HepG2 (cell line): ENCODE measurements around the gene PPP6R2. TPM values are rescaled to one million over a fixed set of nuclear protein-coding genes. Genes with fewer than 3 reads are reported as not detected.
A peak's percentile ranks its signal among the peaks of the same experiment; 100 is the strongest.

Experiments
- ATAC-seq: fragments of 200-7000 bp; cut with Tn5 transposase; 3 replicates; pipeline ENCODE4 v1.9.1; 2020; ENCODE audit warnings: mild to moderate bottlenecking, moderate library complexity
- BruUV-seq: library from RNA; stranded (reverse); fragments of 400-500 nt; replicated peaks from 2 replicates; lab custom pipeline; 2021; lab: Mats Ljungman, UMichigan
- CTCF ChIA-PET: fragments of 300-600 bp; formaldehyde crosslinking; extraction: SDS; loops from one replicate; lab custom pipeline; 2021; ENCODE audit warnings: low total read pairs, inconsistent platforms, low intra/inter-chr PET ratio; lab: Yijun Ruan, JAX
- POLR2A ChIA-PET: fragments of 350-600 bp; sonication (Branson Sonifier 250); formaldehyde crosslinking; loops from one replicate; lab custom pipeline; 2020; ENCODE audit warnings: antibody characterized with exemption, inconsistent platforms; lab: Yijun Ruan, JAX
- DNase-seq: peaks from one replicate; pipeline ENCODE4 v3.0.0-alpha.2; 2015; ENCODE audit warnings: low spot score
- FAIRE-seq: peaks from 3 replicates; lab custom pipeline; 2011; peaks lifted over from hg19 to GRCh38; lab: Jason Lieb, UNC
- H2AFZ ChIP-seq: one replicate; pipeline ENCODE4 v1.6.1; 2011; ENCODE audit warnings: low read length, inconsistent platforms
- H3K27ac ChIP-seq: fragments of 300-600 bp; 3 replicates; pipeline ENCODE4 v1.8.0; 2011; ENCODE audit warnings: mixed run types, mild to moderate bottlenecking, mixed read lengths, low read length, inconsistent platforms; ENCODE audit not compliant: insufficient read depth; ENCODE audit errors: extremely low read length
- H3K27me3 ChIP-seq, 2 experiments: fragments of 200-600 bp in 1 of 2; 2 replicates in 1 of 2; 3 replicates in 1 of 2; pipeline versions ENCODE4 v1.6.0 to v1.8.0; 2011; ENCODE audit warnings: low read length in 2 of 2, mild to moderate bottlenecking in 2 of 2, moderate library complexity in 2 of 2, inconsistent platforms in 1 of 2; ENCODE audit not compliant: insufficient read depth in 2 of 2, control insufficient read depth in 1 of 2
- H3K36me3 ChIP-seq, 2 experiments: fragments of 200-600 bp in 1 of 2; replicated peaks in 1 of 2; 2 replicates in 1 of 2; 3 replicates in 1 of 2; pipeline versions ENCODE4 v1.5.1 to v1.8.0; 2011; ENCODE audit warnings: low read length in 2 of 2, inconsistent platforms in 1 of 2; ENCODE audit not compliant: insufficient read depth in 2 of 2, control insufficient read depth in 1 of 2
- H3K4me1 ChIP-seq: 2 replicates; pipeline ENCODE4 v1.5.1; 2012; ENCODE audit warnings: low read length, inconsistent platforms; ENCODE audit not compliant: insufficient read depth
- H3K4me2 ChIP-seq: 2 replicates; pipeline ENCODE4 v1.6.0; 2011; ENCODE audit warnings: low read depth, low read length, inconsistent platforms
- H3K4me3 ChIP-seq, 3 experiments: fragments of 200-600 bp in 1 of 3; sonication (generic), shearing (Covaris generic) in 1 of 3; replicated peaks in 1 of 3; 2 replicates each; pipeline ENCODE4 v1.5.1; 2011 to 2016; ENCODE audit warnings: low read length in 3 of 3, inconsistent platforms in 2 of 3, low read depth in 2 of 3, mild to moderate bottlenecking in 2 of 3, control low read depth in 1 of 3, mixed read lengths in 1 of 3; ENCODE audit not compliant: insufficient read depth in 1 of 3
- H3K79me2 ChIP-seq: one replicate; pipeline ENCODE4 v1.6.1; 2011; ENCODE audit warnings: low read length, inconsistent platforms; ENCODE audit not compliant: insufficient read depth
- H3K9ac ChIP-seq: 2 replicates; pipeline ENCODE4 v1.6.0; 2011; ENCODE audit warnings: mild to moderate bottlenecking, low read depth, low read length, inconsistent platforms; ENCODE audit not compliant: insufficient read depth
- H3K9me3 ChIP-seq: 2 replicates; pipeline ENCODE4 v1.5.1; 2012; ENCODE audit warnings: mild to moderate bottlenecking, low read length
- H4K20me1 ChIP-seq: 2 replicates; pipeline ENCODE4 v1.6.0; 2011; ENCODE audit warnings: inconsistent platforms, mild to moderate bottlenecking, low read length, moderate library complexity; ENCODE audit not compliant: insufficient read depth
- CENPT ChIP-seq: sonication (generic); formaldehyde crosslinking; IDR thresholded peaks from 2 replicates; pipeline ENCODE4 v1.8.0; 2022; ENCODE audit warnings: low read depth, mild to moderate bottlenecking, moderate library complexity, missing genetic modification reagents
- FOXJ3 ChIP-seq: sonication (generic); formaldehyde crosslinking; IDR thresholded peaks from 2 replicates; pipeline ENCODE4 v1.4.0; 2020; ENCODE audit warnings: missing genetic modification reagents, mild to moderate bottlenecking, borderline replicate concordance
- FOXO1 ChIP-seq: sonication (generic); formaldehyde crosslinking; IDR thresholded peaks from 2 replicates; pipeline ENCODE4 v1.4.0; 2020; ENCODE audit warnings: missing genetic modification reagents
- HNRNPUL1 ChIP-seq: fragments of 200-400 bp; formaldehyde crosslinking; IDR thresholded peaks from 2 replicates; pipeline ENCODE4 v1.6.1; 2017; ENCODE audit warnings: low read depth, mild to moderate bottlenecking, low read length, moderate library complexity
- RFXAP ChIP-seq: sonication (generic); formaldehyde crosslinking; IDR thresholded peaks from 2 replicates; pipeline ENCODE4 v1.4.0; 2020; ENCODE audit warnings: missing genetic modification reagents, borderline replicate concordance
- ZMAT3 ChIP-seq: sonication (generic); formaldehyde crosslinking; conservative IDR thresholded peaks from 2 replicates; pipeline ENCODE4 v1.7.0; 2021; ENCODE audit warnings: missing genetic modification reagents
- WGBS: methylation state at CpG from one replicate; pipeline ENCODE4 v1.1.6; 2017; ENCODE audit warnings: low lambda C conversion rate; 5-methylcytosine and 5-hydroxymethylcytosine counted together
- in situ Hi-C: cut with HindIII; loops from 2 replicates; pipeline ENCODE4 v1.10.0; 2017; ENCODE audit warnings: low pct_unique_long_range_greater_than_20kb; ENCODE audit not compliant: extremely low pct_ligation_motif_present
- intact Hi-C: fragments of 100-400 bp; cut with micrococcal nuclease; formaldehyde crosslinking; loops from one replicate; pipeline ENCODE4 v1.10.0; 2022; ENCODE audit not compliant: unreplicated experiment
- polyA plus RNA-seq, 8 experiments: library from polyadenylated mRNA; depleted of rRNA in 3 of 8; stranded (reverse) in 7 of 8; unstranded in 1 of 8; fragments of >200 nt; fragmentation: Illumina TruSeq in 4 of 8; extraction: Trizol in 4 of 8; gene quantifications; 2 replicates each; pipeline versions ENCODE4 v1.2.1 to v1.2.3, GENCODE V29; 2011 to 2016; ENCODE audit warnings: low read depth in 4 of 8, missing spikeins in 1 of 8, mixed read lengths in 1 of 8; ENCODE audit not compliant: insufficient read depth in 1 of 8
- total RNA-seq, 5 experiments: library from RNA; depleted of rRNA; stranded (reverse); fragments of >200 nt; fragmentation: Illumina TruSeq; extraction: Trizol; gene quantifications; 2 replicates each; pipeline ENCODE4 v1.2.3, GENCODE V29; 2016; ENCODE audit warnings: low read depth in 1 of 5
- TF ChIP-seq, protein P1 (sequence below): sonication (generic); formaldehyde crosslinking; IDR thresholded peaks from 2 replicates; pipeline ENCODE4 v1.8.0; 2022; ENCODE audit warnings: mild to moderate bottlenecking, missing genetic modification reagents; ENCODE audit not compliant: insufficient replicate concordance
- TF ChIP-seq, protein P2 (sequence below): sonication (generic); formaldehyde crosslinking; IDR thresholded peaks from 2 replicates; pipeline ENCODE4 v1.4.0; 2020; ENCODE audit warnings: mild to moderate bottlenecking, missing genetic modification reagents
- TF ChIP-seq, protein P3 (sequence below): sonication (generic); formaldehyde crosslinking; IDR thresholded peaks from 2 replicates; pipeline ENCODE4 v1.8.0; 2023; ENCODE audit warnings: mild to moderate bottlenecking, missing genetic modification reagents
- TF ChIP-seq, protein P4 (sequence below): conservative IDR thresholded peaks from 2 replicates; pipeline ENCODE4 v1.6.1; 2018; ENCODE audit warnings: missing genetic modification reagents

PPP6R2 gene
- total and polyA plus RNA-seq, 2 of the 13 experiments (the other 11 are each of a cell fraction or from before 2014, with no cell fraction given), result 55.0 to 102 TPM

DNA sequence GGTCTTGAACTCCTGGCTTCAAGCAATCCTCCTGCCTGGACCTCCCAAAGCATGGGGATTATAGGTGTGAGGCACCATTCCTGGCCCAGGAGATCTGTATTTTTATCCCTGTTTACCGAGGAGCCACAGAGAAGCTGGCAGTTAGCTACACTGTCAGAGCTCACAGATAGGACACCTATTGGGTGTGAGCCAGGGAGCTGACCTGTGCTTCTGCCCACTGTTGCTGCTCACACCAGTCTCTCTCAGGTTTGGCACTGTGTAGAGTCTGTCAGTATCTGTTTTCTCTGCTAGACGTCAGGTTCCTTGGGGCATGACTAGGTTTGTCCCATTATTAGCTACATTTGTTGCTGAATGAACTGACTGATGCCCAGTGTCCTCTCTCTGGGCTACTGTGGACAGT is 17.5 kb downstream of the PPP6R2 start:
- Histone ChIP-seq H3K4me2 (no peak overlapping the region), H2AFZ (no peak overlapping the region), H4K20me1 (peaks cover 23% of the 10 kb centered on the region), H3K79me2 (peaks cover 65% of the 10 kb centered on the region), H3K4me3 (no peak overlapping the region), H3K9me3 (no peaks in the 10 kb centered on the region), H3K4me1 (peaks cover 45% of the 10 kb centered on the region), H3K27ac (no peak overlapping the region), H3K27me3 (no peaks in the 10 kb centered on the region), H3K9ac (no peak overlapping the region), H3K36me3 (peaks cover 3 to 15% of the 10 kb centered on the region in 2 experiments; a peak in 4 of 5 replicates)
- no TSS peak for BruUV-seq
- in situ Hi-C loops (no loop called here), intact Hi-C loops (no loop called here)
- POLR2A ChIA-PET, result interaction anchor here (1.9 kb wide), 1 partner anchor 27 kb away, joined by 8 read pairs; no protein-coding TSS in a partner anchor
- WGBS, result 91% methylated on average over 2 of the region's 2 CpGs
- no peak for FAIRE-seq
- ATAC-seq, result peak; percentile 25; the same call in 1 of the 3 replicates
- CTCF ChIA-PET, result no interaction called here
- DNase-seq, result no peak
- TF ChIP-seq FOXJ3 (CRISPR knock-in tag) (no peak), HNRNPUL1 (no peak), CENPT (no peak)
- TF ChIP-seq, protein P1, sequence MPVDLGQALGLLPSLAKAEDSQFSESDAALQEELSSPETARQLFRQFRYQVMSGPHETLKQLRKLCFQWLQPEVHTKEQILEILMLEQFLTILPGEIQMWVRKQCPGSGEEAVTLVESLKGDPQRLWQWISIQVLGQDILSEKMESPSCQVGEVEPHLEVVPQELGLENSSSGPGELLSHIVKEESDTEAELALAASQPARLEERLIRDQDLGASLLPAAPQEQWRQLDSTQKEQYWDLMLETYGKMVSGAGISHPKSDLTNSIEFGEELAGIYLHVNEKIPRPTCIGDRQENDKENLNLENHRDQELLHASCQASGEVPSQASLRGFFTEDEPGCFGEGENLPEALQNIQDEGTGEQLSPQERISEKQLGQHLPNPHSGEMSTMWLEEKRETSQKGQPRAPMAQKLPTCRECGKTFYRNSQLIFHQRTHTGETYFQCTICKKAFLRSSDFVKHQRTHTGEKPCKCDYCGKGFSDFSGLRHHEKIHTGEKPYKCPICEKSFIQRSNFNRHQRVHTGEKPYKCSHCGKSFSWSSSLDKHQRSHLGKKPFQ, result no peak

DNA sequence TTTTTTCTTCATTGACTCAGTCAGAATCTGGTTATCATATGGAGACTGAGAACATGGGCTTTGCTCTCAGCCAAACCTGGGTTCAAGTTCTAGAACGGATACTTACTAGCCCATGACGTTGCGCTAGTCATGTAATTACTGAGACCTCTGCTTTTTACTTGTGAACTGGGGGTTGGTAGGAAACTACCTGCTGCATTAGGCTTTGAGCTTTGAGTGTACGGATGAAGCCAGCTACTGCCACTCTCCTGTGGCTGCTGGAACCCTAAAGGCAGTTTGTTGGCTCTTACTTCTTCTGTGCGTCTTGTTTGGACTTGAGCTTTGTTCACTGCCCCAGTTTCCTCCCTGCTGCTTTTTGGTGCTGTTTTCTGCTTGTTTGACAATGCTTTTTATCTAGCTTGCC is 18.1 kb downstream of the PPP6R2 start:
- H3K9ac ChIP-seq, result 0 out of 2 replicates have a peak overlapping the region, but pooled peaks have one; percentile 4
- BruUV-seq, result no TSS peak
- peaks cover 51% of the 10 kb centered on the region for H3K4me1 ChIP-seq
- POLR2A ChIA-PET, result interaction anchor here (1.9 kb wide), 1 partner anchor 26 kb away, joined by 8 read pairs; no protein-coding TSS in a partner anchor
- TF ChIP-seq RFXAP (no peak), ZMAT3 (CRISPR knock-in tag) (no peak), FOXO1 (CRISPR knock-in tag) (no peak)
- TF ChIP-seq, protein P2, sequence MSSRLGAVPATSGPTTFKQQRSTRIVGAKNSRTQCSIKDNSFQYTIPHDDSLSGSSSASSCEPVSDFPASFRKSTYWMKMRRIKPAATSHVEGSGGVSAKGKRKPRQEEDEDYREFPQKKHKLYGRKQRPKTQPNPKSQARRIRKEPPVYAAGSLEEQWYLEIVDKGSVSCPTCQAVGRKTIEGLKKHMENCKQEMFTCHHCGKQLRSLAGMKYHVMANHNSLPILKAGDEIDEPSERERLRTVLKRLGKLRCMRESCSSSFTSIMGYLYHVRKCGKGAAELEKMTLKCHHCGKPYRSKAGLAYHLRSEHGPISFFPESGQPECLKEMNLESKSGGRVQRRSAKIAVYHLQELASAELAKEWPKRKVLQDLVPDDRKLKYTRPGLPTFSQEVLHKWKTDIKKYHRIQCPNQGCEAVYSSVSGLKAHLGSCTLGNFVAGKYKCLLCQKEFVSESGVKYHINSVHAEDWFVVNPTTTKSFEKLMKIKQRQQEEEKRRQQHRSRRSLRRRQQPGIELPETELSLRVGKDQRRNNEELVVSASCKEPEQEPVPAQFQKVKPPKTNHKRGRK (CRISPR knock-in tag), result no peak
- TF ChIP-seq, protein P3, sequence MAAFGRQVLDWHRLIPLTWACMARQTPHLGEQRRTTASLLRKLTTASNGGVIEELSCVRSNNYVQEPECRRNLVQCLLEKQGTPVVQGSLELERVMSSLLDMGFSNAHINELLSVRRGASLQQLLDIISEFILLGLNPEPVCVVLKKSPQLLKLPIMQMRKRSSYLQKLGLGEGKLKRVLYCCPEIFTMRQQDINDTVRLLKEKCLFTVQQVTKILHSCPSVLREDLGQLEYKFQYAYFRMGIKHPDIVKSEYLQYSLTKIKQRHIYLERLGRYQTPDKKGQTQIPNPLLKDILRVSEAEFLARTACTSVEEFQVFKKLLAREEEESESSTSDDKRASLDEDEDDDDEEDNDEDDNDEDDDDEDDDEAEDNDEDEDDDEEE, result no peak
- TF ChIP-seq, protein P4, sequence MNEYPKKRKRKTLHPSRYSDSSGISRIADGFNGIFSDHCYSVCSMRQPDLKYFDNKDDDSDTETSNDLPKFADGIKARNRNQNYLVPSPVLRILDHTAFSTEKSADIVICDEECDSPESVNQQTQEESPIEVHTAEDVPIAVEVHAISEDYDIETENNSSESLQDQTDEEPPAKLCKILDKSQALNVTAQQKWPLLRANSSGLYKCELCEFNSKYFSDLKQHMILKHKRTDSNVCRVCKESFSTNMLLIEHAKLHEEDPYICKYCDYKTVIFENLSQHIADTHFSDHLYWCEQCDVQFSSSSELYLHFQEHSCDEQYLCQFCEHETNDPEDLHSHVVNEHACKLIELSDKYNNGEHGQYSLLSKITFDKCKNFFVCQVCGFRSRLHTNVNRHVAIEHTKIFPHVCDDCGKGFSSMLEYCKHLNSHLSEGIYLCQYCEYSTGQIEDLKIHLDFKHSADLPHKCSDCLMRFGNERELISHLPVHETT (CRISPR knock-in tag), result no peak
- peak overlapping the region; percentile 7 for H3K27ac ChIP-seq
- FAIRE-seq (no peak), ATAC-seq (no peak), DNase-seq (no peak)
- no peak overlapping the region for H2AFZ ChIP-seq
- CTCF ChIA-PET, result no interaction called here
- H3K4me3 ChIP-seq, result no peak overlapping the region
- H3K27me3 ChIP-seq, result no peaks in the 10 kb centered on the region
- H3K36me3 ChIP-seq, result peaks cover 3 to 15% of the 10 kb centered on the region in 2 experiments; a peak in 4 of 5 replicates
- intact Hi-C loops, result no loop called here
- peaks cover 23% of the 10 kb centered on the region for H4K20me1 ChIP-seq
- no peaks in the 10 kb centered on the region for H3K9me3 ChIP-seq
- WGBS, result 91% methylated on average over 5 of the region's 5 CpGs
- peaks cover 69% of the 10 kb centered on the region for H3K79me2 ChIP-seq
- H3K4me2 ChIP-seq, result no peak overlapping the region
- in situ Hi-C loops, result no loop called here
